Heart right ventricle (tissue), 16 donors: ENCODE data around the gene HOXA10. TPM values are rescaled to one million over a fixed set of nuclear protein-coding genes. Genes with fewer than 3 reads are reported as not detected.
A peak's percentile ranks its signal among the peaks of the same experiment; 100 is the strongest.

Experiments used
- ATAC-seq, 8 donors: fragments of 200-7000 bp; cut with Tn5 transposase; one replicate each; pipeline ENCODE4 v1.9.1; 2020; ENCODE audit warnings: mild to moderate bottlenecking in 8 of 8, moderate library complexity in 8 of 8, moderate number of reproducible peaks in 1 of 8
- DNase-seq, 2 donors: peaks; one replicate each; pipeline ENCODE4 v3.0.0-alpha.2; 2020
- H3K27ac ChIP-seq, 10 donors: fragments of 200-600 bp; sonication (generic) in 2 of 10; one replicate each; pipeline versions ENCODE4 v1.5.0 to v1.8.0; 2020 to 2022; ENCODE audit warnings: mild to moderate bottlenecking in 3 of 10
- H3K27me3 ChIP-seq, 7 donors: fragments of 200-600 bp; one replicate each; pipeline ENCODE4 v1.8.0; 2021 to 2022; ENCODE audit warnings: mild to moderate bottlenecking in 2 of 7
- H3K36me3 ChIP-seq, 9 donors: fragments of 200-600 bp; sonication (generic) in 1 of 9; one replicate each; pipeline versions ENCODE4 v1.5.0 to v1.8.0; 2020 to 2022; ENCODE audit warnings: mild to moderate bottlenecking in 2 of 9
- H3K4me1 ChIP-seq, 9 donors: fragments of 200-600 bp; sonication (generic) in 1 of 9; one replicate each; pipeline versions ENCODE4 v1.5.0 to v1.8.0; 2020 to 2022; ENCODE audit warnings: mild to moderate bottlenecking in 4 of 9
- H3K4me3 ChIP-seq, 10 donors: fragments of 200-600 bp; sonication (generic) in 2 of 10; one replicate each; pipeline versions ENCODE4 v1.5.0 to v1.8.0; 2020 to 2022; ENCODE audit warnings: mild to moderate bottlenecking in 7 of 10, moderate library complexity in 2 of 10
- H3K9me3 ChIP-seq, 11 donors: fragments of 200-600 bp in 10 of 11; sonication (generic) in 2 of 11; one replicate each; pipeline versions ENCODE4 v1.5.0 to v1.8.0; 2013 to 2022; ENCODE audit warnings: mild to moderate bottlenecking in 2 of 11, control low read depth in 1 of 11, moderate library complexity in 1 of 11
- CTCF ChIP-seq, 9 donors: fragments of 200-600 bp; sonication (generic) in 2 of 9; IDR thresholded peaks; one replicate each; pipeline versions ENCODE4 v1.5.0 to v1.8.0; 2021 to 2022; ENCODE audit warnings: antibody characterized with exemption in 9 of 9, mild to moderate bottlenecking in 5 of 9, moderate library complexity in 1 of 9
- WGBS, 2 donors: extraction: QIAGEN DNeasy Blood & Tissue Kit; methylation state at CpG; one replicate each; pipeline ENCODE4 v1.1.7; 2013; ENCODE audit warnings: inconsistent platforms in 1 of 2; 5-methylcytosine and 5-hydroxymethylcytosine counted together
- intact Hi-C, 10 donors: fragments of 100-400 bp; cut with DNase I; formaldehyde crosslinking; loops; one replicate each; pipeline versions ENCODE4 v1.11.1 to v1.14.2; 2022
- polyA plus RNA-seq, 2 donors: library from polyadenylated mRNA; stranded (reverse); fragments of 200-250 nt; gene quantifications; one replicate each; pipeline ENCODE4 v1.2.3, GENCODE V29; 2013
- total RNA-seq, 10 donors: library from RNA; stranded (reverse); fragmentation: NEBNext Ultra II Directional in 3 of 10; extraction: Animal tissue kit (Norgen Biotek cat#: 25700) in 3 of 10; gene quantifications; one replicate each; pipeline versions ENCODE4 v1.2.1 to v1.2.4, GENCODE V29; 2021 to 2023
- donor health status: Arrhythmogenic right ventricular cardiomyopathy.
- donor health status: ischemic (EF 13 %, LVEDD 7.1; RV severe dilation, severe dysfunction).
- donor health status: healthy with polysubstance abuse.
- donor health status: DM: no; HTN: yes; CAD: no.
- donor health status: DM: no; HTN: no; CAD: no.
- donor health status: ischemic (EF 25% LVEDD 6.9; RV normal size, moderate dysfunction).
- donor health status: ischemic (EF 25% LVEDD 5.7; RV mildly dilated, moderate dysfunction).
- donor health status: healthy.
- donor health status: DM: yes; HTN: yes; CAD: no.
- donor health status: Ischemic cardiomyopathy.
- donor health status: ischemic (EF 35%, LVEDD 5.7; RV mildly dilated, moderate dysfunction).
- donor health status: nonischemic (EF 11% LVEDD 7.7; RV severe dilation, severe dysfunction).
- donor health status: DM: yes; HTN: yes; CAD: no.
- donor health status: PGD.
- donor health status: ischemic (EF 29% LVEDD 5.4; RV normal size, mild dysfunction).
- donor health status: nonischemic (EF 23%, LVEDD 6.1; RV moderate dilation, normal function).

The HOXA10 gene
- total and polyA plus RNA-seq, 12 donors, result 0.03 to 0.19 TPM; not detected in 10

- ATAC-seq (no peak), DNase-seq (no peak)
- Histone ChIP-seq H3K36me3 (no peaks in the 10 kb centered on the region), H3K27me3 (peaks cover 42 to 100% (median 99%) of the 10 kb centered on the region in 7 donors), H3K9me3 (no peaks in the 10 kb centered on the region), H3K4me3 (peak overlapping the region in 4 of 10 donors; percentile 39 to 58 (median 51)), H3K27ac (peak overlapping the region in 1 of 10 donors; percentile 88), H3K4me1 (peaks cover 0 to 11% (median 0%) of the 10 kb centered on the region in 9 donors)
- WGBS, 2 donors, result 22 to 23% methylated on average over 28 of the region's 28 CpGs
- intact Hi-C loops, result no loop called here
- TF ChIP-seq CTCF (IDR thresholded peaks at IDR 0.05), result no peak
Observed at GRCh38 chr7:27128776-27129728, 45.1 kb downstream of the HOXA10 start.

DNA sequence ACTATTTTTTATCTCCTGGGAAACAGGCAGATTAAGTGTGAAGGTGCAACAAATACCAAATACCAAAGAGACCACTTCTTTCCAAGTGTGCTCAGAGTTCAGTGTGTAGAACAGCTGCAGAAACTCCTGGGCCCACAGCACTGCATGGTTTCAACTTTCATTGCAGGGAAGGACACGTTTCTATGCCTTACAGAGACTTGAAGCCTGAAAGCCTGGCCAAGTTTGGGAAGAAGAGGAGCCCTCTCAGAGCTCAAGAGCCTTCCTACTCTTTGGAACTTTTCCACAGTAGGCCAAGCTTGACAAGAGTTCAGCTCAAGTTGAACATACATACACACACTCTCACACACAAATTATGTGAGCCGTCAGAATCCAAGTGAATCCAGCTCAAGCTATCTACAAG lies 46.1 kb downstream of the HOXA10 start:
- no peaks in the 10 kb centered on the region for H3K36me3 ChIP-seq
- intact Hi-C loops, result no loop called here
- H3K9me3 ChIP-seq, result no peaks in the 10 kb centered on the region
- ATAC-seq, result no peak
- DNase-seq, result no peak
- TF ChIP-seq CTCF (IDR thresholded peaks at IDR 0.05), result no peak
- H3K27ac ChIP-seq, result no peak overlapping the region
- peaks cover 51 to 100% (median 99%) of the 10 kb centered on the region in 7 donors for H3K27me3 ChIP-seq
- 24% methylated on average over 2 of the region's 2 CpGs for WGBS, 2 donors
- peaks cover 0 to 11% (median 0%) of the 10 kb centered on the region in 9 donors for H3K4me1 ChIP-seq
- no peak overlapping the region for H3K4me3 ChIP-seq

DNA sequence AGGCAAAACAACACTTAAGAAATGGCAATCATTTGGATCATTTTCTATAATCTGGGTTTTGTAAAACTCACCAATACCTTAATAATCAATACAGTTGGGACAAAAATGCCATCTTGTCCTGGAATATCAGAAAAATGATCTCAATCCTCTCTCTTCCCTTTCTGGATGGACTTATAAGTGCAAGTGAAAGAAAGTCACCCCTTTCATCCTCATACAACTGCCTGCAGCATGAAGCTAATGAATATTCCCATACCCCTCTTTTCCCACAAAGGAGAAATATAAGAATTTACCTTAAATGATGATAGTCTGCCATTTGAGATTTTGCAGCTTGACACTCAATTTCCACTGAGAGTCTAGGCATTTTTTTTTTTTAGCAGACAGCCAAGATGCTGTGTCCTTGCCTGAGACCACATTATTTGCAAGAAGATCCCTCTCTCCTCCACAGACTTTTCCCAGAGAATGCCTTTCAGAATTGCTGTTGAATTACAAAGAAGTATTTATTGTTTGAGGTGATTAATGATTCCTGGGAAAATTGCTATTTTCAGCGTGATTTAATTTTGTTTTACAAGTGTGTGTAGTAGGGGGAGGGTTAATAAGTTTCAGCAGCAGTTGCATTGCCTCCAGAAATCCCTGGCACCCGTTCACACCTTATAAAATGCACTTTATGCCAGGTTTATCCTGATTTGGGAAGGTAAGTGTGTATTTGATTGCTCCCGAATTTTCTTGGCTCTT lies 47.4 kb downstream of the HOXA10 start:
- WGBS, 2 donors, result 13 to 29% methylated on average over 3 of the region's 3 CpGs
- Histone ChIP-seq H3K36me3 (no peaks in the 10 kb centered on the region), H3K27ac (no peak overlapping the region), H3K27me3 (peaks cover 42 to 100% (median 99%) of the 10 kb centered on the region in 7 donors), H3K4me3 (no peak overlapping the region), H3K9me3 (no peaks in the 10 kb centered on the region), H3K4me1 (peaks cover 0 to 11% (median 0%) of the 10 kb centered on the region in 9 donors)
- ATAC-seq (no peak), DNase-seq (no peak)
- TF ChIP-seq CTCF (IDR thresholded peaks at IDR 0.05), result no peak
- intact Hi-C loops, result no loop called here

GRCh38 chr7:27125986-27126394 lies 48.1 kb downstream of the HOXA10 start:
- no peak for DNase-seq
- WGBS, 2 donors, result 20 to 24% methylated on average over 5 of the region's 5 CpGs
- no peak for ATAC-seq
- peaks cover 35 to 99% (median 97%) of the 10 kb centered on the region in 7 donors for H3K27me3 ChIP-seq
- TF ChIP-seq CTCF (IDR thresholded peaks at IDR 0.05), result no peak
- H3K9me3 ChIP-seq, result no peaks in the 10 kb centered on the region
- peaks cover 0 to 10% (median 0%) of the 10 kb centered on the region in 9 donors for H3K4me1 ChIP-seq
- H3K4me3 ChIP-seq, result no peak overlapping the region
- H3K36me3 ChIP-seq, result no peaks in the 10 kb centered on the region
- intact Hi-C loops, result no loop called here
- no peak overlapping the region for H3K27ac ChIP-seq
